Neuron (in vitro differentiated cells): Measurements from ENCODE around the gene RNF151.

ENCODE experiments used
- H2AFZ ChIP-seq: one replicate; pipeline ENCODE4 v1.6.1; 2013; ENCODE audit warnings: low read depth, mild to moderate bottlenecking, inconsistent platforms, low read length, moderate library complexity
- H3K27me3 ChIP-seq: one replicate; pipeline ENCODE4 v1.6.1; 2013; ENCODE audit warnings: low read length; ENCODE audit not compliant: insufficient read depth
- H3K36me3 ChIP-seq: one replicate; pipeline ENCODE4 v1.6.1; 2013; ENCODE audit warnings: low read length; ENCODE audit not compliant: insufficient read depth
- H3K4me1 ChIP-seq: one replicate; pipeline ENCODE4 v1.6.1; 2013; ENCODE audit warnings: low read length; ENCODE audit not compliant: insufficient read depth
- H3K4me3 ChIP-seq: 2 replicates; pipeline ENCODE4 v1.5.1; 2013; ENCODE audit warnings: mild to moderate bottlenecking, low read length, moderate library complexity
- H3K9me3 ChIP-seq: one replicate; pipeline ENCODE4 v1.6.1; 2013; ENCODE audit warnings: low read length

Gene RNF151

DNA sequence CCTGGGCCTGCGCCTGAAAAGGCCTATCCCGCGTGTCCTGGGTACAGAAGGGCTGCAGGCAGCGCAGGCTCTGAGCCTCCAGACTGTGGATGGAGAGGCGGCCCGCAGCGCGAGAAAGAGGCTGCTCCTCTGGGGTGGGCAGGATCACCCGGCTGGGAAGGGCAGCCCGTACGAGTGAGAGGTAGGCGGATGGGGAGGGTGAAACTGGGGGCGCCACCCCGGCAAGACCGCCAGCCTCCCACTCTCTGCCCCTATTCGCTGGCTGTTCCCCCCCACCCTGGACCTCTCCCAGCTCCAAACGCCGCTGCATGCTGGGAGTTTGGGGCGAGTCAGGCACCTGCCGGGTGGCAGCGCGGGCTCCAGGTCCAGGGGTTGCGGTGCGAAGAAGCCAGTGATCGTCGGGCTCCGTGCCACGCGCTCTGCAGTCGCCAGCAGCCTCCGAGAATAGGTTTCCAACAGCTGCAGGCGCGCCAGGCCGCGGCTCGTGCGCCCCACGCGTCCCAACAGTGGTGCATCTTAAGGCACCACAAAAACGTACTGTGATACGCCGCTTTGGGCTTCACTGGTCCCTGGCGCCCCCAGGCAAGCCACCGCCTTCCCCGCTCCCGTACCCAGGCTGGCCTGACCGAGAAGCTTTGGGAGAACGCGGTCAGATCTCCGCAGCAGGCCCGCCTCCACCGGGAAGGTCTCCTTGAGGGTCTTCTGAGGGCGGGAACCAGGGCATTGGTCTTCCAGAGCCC, 13.5 kb downstream of the RNF151 start:
- Histone ChIP-seq H3K27me3 (no peaks in the 10 kb centered on the region), H2AFZ (no peak overlapping the region), H3K9me3 (no peaks in the 10 kb centered on the region), H3K36me3 (peaks cover 42% of the 10 kb centered on the region), H3K4me1 (peaks cover 26% of the 10 kb centered on the region), H3K4me3 (no peak overlapping the region)

DNA sequence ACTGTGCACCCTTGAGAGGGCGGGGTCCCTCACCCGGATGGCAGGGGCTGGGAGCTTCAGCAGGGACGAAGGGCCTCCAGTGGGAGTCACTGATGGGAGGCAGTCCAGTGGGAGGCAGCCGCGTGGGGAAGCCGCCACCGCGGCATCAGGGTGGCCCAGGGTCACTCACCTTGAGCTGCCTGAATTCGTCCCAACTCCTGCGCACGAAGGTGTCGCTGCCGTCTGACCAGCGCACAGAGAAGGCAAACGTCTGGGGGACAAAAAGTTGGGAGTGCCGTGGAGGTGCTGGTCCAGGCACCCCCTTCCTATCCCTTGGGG, 14.1 kb downstream of the RNF151 start:
- H3K27me3 ChIP-seq, result no peaks in the 10 kb centered on the region
- H3K36me3 ChIP-seq, result peaks cover 38% of the 10 kb centered on the region
- H3K9me3 ChIP-seq, result no peaks in the 10 kb centered on the region
- no peak overlapping the region for H3K4me3 ChIP-seq
- H3K4me1 ChIP-seq, result peaks cover 32% of the 10 kb centered on the region
- H2AFZ ChIP-seq, result no peak overlapping the region

DNA sequence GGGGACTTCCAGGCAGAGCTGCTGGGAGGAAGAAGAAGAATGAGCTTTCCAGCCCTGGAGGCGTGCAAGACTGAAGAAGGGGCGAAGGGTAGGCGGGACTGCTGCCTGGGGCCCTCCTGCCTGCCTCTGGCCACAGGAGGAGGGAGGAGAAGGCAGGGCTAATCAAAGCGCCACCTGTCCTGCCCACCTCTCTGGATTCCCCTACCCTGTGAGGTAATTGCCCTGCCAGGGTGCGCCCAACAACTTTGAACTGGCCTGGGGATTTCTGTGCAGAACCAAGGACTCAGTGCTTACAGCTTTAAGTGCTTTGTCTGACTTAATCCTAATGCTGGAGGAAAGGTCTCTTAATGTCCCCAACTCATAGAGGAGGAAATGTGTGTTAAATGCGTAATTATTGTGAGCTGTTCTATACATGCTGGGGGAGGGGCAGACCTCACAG, 14.8 kb downstream of the RNF151 start, which contains the start of gene NOXO1:
TSS of gene NOXO1 (minus strand) at position 72 of the 439 bp plus-strand sequence. CDS start 290 bp downstream, outside the sequence.
- Histone ChIP-seq H3K9me3 (no peaks in the 10 kb centered on the region), H3K36me3 (peaks cover 38% of the 10 kb centered on the region), H3K4me1 (peaks cover 32% of the 10 kb centered on the region), H2AFZ (no peak within 1 kb of the TSS), H3K27me3 (no peaks in the 10 kb centered on the region), H3K4me3 (no peak within 1 kb of the TSS)

DNA sequence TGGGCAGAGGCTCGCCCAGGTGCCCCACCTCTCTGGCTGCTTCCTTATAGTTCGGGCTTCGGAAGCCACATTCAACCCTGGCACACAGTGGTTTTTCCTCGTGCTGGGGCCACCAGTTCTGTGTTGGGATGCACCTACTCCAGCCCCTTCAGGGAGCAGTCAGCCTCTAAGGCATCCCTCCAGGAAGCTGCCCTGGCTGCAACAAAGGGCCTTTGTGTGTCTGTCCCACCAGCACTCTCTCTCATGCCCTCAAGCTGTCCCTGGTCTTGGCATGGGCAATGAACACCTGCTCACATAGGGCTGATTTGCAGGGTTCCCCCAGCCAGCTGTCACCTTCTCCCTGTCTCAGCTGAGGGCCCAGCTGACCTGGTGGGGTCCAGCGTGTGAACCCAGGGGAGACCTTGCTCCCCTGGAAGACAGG, 15.4 kb downstream of the RNF151 start:
- no peak overlapping the region for H2AFZ ChIP-seq
- peaks cover 32% of the 10 kb centered on the region for H3K4me1 ChIP-seq
- H3K36me3 ChIP-seq, result peaks cover 38% of the 10 kb centered on the region
- no peaks in the 10 kb centered on the region for H3K9me3 ChIP-seq
- H3K27me3 ChIP-seq, result no peaks in the 10 kb centered on the region
- no peak overlapping the region for H3K4me3 ChIP-seq

DNA sequence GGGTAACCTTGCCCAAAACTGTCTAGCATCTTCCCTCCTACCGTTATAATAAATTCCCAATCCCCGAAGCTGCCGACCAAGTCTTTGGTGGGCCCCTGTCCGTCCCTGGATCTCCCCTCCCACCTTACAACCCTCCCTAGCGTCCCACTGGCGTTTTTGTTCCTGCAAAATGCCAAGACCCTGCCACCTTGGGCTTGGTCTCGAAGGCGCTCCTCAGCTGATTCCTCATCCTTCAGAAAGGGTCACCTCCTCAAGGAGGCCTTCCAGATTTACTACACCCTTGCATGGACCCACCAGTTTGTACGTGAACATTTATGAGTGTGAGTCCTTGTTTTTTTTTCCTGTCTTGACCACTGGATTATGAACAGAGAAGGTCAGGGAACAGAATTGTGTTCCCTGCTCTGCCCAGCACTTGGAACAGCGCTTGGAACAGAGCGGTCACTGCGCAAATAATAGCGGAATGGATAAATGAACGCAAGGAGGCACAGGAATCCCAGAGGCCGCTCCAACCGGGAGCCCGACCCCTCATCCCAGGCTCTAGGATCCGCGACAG, 16.4 kb downstream of the RNF151 start:
- H2AFZ ChIP-seq, result peak overlapping the region; percentile 54
- H3K4me1 ChIP-seq, result peaks cover 32% of the 10 kb centered on the region
- no peaks in the 10 kb centered on the region for H3K9me3 ChIP-seq
- H3K27me3 ChIP-seq, result no peaks in the 10 kb centered on the region
- peaks cover 28% of the 10 kb centered on the region for H3K36me3 ChIP-seq
- H3K4me3 ChIP-seq, result peak overlapping the region; percentile 46

DNA sequence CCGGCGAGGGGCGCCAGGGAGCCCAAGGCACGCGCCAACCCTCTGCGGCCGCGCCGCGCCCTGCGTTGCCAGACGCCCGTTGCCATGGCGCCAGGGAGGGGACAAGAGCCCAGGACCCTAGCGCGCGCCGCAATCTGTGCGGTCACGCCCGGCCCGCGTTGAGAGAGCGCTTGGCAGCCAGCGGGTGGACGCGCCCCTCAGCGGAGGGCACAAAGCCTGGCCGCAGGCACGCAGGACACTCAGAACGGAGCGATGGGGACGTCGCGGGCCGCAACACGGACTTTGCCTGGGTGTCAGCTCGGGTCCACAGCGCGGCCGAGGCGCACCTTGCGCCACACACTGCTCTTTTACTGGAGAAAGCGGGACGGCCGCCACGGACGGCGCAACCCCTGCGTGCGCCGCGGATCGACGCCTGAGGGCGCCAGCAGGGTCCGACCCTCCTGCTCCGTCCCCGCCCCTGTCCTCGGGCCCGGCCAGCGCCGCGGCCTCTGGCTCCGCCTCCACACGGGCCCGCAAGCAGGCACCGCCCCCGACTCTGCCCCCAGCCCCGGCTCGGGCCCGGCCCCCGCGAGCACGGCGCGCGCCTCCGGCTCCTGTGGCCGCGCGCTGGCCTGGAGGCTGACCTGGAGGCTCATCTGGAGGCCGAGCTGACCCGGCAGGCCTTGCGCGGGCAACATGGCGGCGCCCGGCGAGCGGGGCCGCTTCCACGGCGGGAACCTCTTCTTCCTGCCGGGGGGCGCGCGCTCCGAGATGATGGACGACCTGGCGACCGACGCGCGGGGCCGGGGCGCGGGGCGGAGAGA, 17.1 kb downstream of the RNF151 start, which contains the start of gene GFER:
TSS of gene GFER (plus strand) at position 650 of the 803 bp plus-strand sequence. CDS start at position 676, 26 bp downstream.
- peak within 1 kb of the TSS; percentile 54 for H2AFZ ChIP-seq
- peak within 1 kb of the TSS; percentile 72 for H3K4me3 ChIP-seq
- H3K9me3 ChIP-seq, result no peaks in the 10 kb centered on the region
- no peaks in the 10 kb centered on the region for H3K27me3 ChIP-seq
- peaks cover 22% of the 10 kb centered on the region for H3K36me3 ChIP-seq
- peaks cover 32% of the 10 kb centered on the region for H3K4me1 ChIP-seq

DNA sequence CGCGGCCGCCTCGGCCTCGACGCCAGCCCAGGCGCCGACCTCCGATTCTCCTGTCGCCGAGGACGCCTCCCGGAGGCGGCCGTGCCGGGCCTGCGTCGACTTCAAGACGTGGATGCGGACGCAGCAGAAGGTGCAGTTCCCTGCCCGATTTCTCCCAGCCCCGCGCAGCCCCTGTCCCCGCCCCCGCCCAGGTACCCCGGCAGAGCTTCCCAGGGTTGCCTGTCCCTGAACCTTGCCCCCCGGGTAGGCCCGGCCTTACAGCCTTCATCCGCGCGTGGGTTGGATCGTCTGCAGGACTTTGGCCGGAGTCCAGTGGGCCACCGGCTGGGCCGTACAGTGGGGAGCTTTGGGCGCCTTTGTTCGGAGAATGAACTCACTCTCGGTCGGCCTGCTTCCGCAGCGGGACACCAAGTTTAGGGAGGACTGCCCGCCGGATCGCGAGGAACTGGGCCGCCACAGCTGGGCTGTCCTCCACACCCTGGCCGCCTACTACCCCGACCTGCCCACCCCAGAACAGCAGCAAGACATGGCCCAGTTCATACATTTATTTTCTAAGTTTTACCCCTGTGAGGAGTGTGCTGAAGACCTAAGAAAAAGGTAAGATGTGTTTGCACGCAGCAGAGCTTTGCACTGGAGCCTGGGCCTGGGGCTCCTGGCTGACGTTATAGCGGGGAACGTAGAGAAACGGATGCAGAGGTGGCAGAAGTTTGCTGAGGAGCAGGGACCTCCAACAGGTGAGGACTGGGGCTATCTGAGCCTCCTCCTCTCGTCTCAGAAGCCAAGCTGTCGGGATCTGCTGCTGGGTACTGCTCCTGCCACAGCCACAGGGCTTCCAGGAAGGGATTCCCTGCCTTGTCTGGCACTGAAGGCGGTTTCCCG, 17.9 kb downstream of the RNF151 start:
- Histone ChIP-seq H3K9me3 (no peaks in the 10 kb centered on the region), H3K4me3 (peak overlapping the region; percentile 72), H2AFZ (peak overlapping the region; percentile 52), H3K4me1 (peaks cover 32% of the 10 kb centered on the region), H3K27me3 (peaks cover 6% of the 10 kb centered on the region), H3K36me3 (peaks cover 18% of the 10 kb centered on the region)

DNA sequence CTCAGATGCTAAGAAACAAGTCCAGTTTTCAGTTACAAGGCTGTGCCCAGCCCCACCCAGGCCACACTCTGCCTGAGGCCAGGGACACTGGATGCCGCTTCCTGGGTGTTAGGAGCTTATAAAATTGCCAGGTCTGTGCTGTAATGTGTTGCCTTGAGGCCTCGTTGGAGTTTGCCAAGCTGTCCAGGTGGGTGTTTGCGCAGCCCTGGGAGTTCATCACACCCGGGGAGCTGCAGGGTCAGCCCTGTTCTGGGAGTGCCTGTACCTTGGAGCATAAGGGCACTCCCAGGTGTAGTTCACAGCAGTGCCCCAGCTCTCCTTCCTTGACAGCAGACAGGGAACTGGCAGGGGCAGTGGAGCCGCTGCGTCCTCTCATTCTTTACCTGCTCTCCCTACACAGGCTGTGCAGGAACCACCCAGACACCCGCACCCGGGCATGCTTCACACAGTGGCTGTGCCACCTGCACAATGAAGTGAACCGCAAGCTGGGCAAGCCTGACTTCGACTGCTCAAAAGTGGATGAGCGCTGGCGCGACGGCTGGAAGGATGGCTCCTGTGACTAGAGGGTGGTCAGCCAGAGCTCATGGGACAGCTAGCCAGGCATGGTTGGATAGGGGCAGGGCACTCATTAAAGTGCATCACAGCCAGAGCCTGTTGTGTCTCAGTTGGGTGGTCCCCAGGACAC, 19.0 kb downstream of the RNF151 start:
- H3K9me3 ChIP-seq, result no peaks in the 10 kb centered on the region
- peaks cover 14% of the 10 kb centered on the region for H3K36me3 ChIP-seq
- no peak overlapping the region for H2AFZ ChIP-seq
- H3K27me3 ChIP-seq, result peaks cover 11% of the 10 kb centered on the region
- H3K4me1 ChIP-seq, result peaks cover 34% of the 10 kb centered on the region
- peak overlapping the region; percentile 72 for H3K4me3 ChIP-seq

DNA sequence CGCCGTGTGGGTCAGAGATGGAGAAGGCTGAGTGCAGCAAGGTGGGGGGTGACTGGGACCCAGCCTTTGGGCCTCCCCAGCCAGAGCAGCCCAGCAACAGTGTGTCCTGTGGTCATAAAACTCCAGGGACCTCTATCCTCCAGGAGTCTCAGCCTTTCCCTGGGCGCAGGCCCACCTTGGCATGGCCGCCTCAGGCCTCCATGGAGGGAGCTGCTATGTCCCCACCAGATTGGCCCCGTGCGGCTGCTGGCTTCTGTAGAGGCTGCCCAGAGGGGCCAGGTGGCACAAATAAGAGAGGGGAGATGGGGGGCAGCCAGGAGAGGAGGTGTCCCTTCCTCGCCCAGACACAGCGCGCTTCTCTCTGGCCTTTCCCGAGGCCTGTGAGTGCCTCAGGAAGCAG, 20.5 kb downstream of the RNF151 start:
- Histone ChIP-seq H3K36me3 (peaks cover 14% of the 10 kb centered on the region), H2AFZ (no peak overlapping the region), H3K9me3 (no peaks in the 10 kb centered on the region), H3K27me3 (peaks cover 25% of the 10 kb centered on the region), H3K4me1 (peaks cover 31% of the 10 kb centered on the region), H3K4me3 (no peak overlapping the region)

DNA sequence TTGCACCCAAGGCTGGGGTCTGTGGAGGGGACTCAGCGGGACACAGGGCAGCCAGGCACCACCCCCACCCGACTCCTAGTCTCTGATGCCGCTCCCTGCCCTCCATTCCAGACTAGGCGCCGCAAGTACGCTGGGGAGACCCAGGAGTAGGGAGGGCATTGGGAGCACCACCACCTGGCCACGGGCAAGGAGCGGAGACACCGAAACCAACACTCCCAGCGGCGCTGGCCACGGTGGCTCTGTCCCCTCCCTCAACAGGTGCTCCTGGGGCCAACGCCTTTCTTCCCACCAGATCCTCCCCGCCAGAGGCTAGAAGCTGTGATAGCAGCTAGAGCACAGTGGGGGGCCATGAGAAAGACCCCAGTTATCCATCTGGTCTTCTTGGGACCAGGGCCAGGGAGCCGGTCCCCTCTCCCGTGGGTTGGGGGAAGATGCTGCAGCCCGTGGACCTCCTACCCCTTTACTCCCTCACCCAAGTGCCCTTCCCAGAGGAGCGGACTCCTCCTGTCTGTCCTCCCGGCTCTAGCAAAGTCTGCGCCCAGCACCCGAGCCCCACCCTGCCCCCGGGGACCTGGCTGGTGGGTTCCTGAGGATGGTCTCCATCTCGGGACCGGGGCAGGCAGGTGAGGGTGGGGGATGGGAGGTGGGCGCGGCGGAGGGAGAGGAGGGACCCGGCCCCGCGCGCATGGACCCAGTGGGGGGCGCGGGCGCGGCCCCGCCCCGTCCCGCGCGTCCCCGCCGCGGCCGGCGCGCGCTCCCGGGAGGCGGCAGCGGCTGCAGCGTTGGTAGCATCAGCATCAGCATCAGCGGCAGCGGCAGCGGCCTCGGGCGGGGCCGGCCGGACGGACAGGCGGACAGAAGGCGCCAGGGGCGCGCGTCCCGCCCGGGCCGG, 22.8 kb downstream of the RNF151 start, which contains the start of gene SYNGR3:
TSS of gene SYNGR3 (plus strand) at position 762 of the 892 bp plus-strand sequence. CDS start 133 bp downstream, outside the sequence.
- H3K9me3 ChIP-seq, result no peaks in the 10 kb centered on the region
- peaks cover 30% of the 10 kb centered on the region for H3K27me3 ChIP-seq
- H2AFZ ChIP-seq, result no peak within 1 kb of the TSS
- peaks cover 14% of the 10 kb centered on the region for H3K36me3 ChIP-seq
- peaks cover 22% of the 10 kb centered on the region for H3K4me1 ChIP-seq
- H3K4me3 ChIP-seq, result peak within 1 kb of the TSS; percentile 35

DNA sequence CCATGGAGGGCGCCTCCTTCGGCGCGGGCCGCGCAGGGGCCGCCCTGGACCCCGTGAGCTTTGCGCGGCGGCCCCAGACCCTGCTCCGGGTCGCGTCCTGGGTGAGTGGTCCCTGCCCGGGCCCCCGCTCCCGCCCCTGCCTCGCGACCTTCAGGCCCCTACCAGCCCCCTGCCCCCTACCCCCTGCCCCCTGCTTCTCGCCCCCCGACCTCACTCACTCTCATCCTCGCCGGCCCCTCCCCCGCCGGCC, 23.4 kb downstream of the RNF151 start:
- Histone ChIP-seq H3K9me3 (no peaks in the 10 kb centered on the region), H3K4me1 (peaks cover 17% of the 10 kb centered on the region), H3K4me3 (peak overlapping the region; percentile 35)

More for the DNA sequence above, 23.4 kb downstream of the RNF151 start:
- H2AFZ ChIP-seq, result no peak overlapping the region
- H3K36me3 ChIP-seq, result peaks cover 14% of the 10 kb centered on the region
- H3K27me3 ChIP-seq, result peaks cover 30% of the 10 kb centered on the region
